Upper lobe of left lung (tissue), 6 donors: ENCODE results near the gene DNAH9. TPM values are rescaled to one million over a fixed set of nuclear protein-coding genes. Genes with fewer than 3 reads are reported as not detected.

Experiments used
- ATAC-seq, 2 donors: fragments of 200-7000 bp; cut with Tn5 transposase; one replicate each; pipeline ENCODE4 v1.9.1; 2022; ENCODE audit warnings: mild to moderate bottlenecking in 2 of 2, moderate library complexity in 2 of 2; ENCODE audit not compliant: low FRiP score in 2 of 2
- DNase-seq, 2 donors: peaks; one replicate each; pipeline ENCODE4 v3.0.0-alpha.2; 2019 to 2020
- H3K27ac ChIP-seq, 4 donors: fragments of 200-600 bp; sonication (generic); one replicate each; pipeline ENCODE4 v1.5.1; 2016 to 2019
- H3K27me3 ChIP-seq, 4 donors: fragments of 200-600 bp; sonication (generic); one replicate each; pipeline ENCODE4 v1.5.1; 2017 to 2019
- H3K36me3 ChIP-seq, 4 donors: fragments of 200-600 bp; sonication (generic); one replicate each; pipeline ENCODE4 v1.5.1; 2016 to 2019
- H3K4me1 ChIP-seq, 4 donors: fragments of 200-600 bp; sonication (generic); one replicate each; pipeline ENCODE4 v1.5.1; 2018 to 2019
- H3K4me3 ChIP-seq, 4 donors: fragments of 200-600 bp; sonication (generic); one replicate each; pipeline ENCODE4 v1.5.1; 2017 to 2019; ENCODE audit warnings: mild to moderate bottlenecking in 2 of 4, moderate library complexity in 1 of 4
- H3K9me3 ChIP-seq, 4 donors: fragments of 200-600 bp; sonication (generic); one replicate each; pipeline ENCODE4 v1.5.1; 2018 to 2019
- CTCF ChIP-seq, 6 experiments: fragments of 450-650 bp in 4 of 6; fragments of 200-600 bp in 2 of 6; sonication (generic) in 2 of 6; IDR thresholded peaks; one replicate each; pipeline ENCODE4 v1.5.1; 2016 to 2019; ENCODE audit warnings: antibody characterized with exemption in 6 of 6
- EP300 ChIP-seq, 4 donors: sonication (generic); formaldehyde crosslinking; IDR thresholded peaks; one replicate each; pipeline ENCODE4 v1.5.1; 2017; ENCODE audit warnings: antibody characterized with exemption in 4 of 4, control low read depth in 2 of 4
- POLR2A ChIP-seq, 4 donors: fragments of 450-650 bp; IDR thresholded peaks; one replicate each; pipeline ENCODE4 v1.5.1; 2016 to 2017; ENCODE audit warnings: antibody characterized with exemption in 4 of 4, mild to moderate bottlenecking in 2 of 4
- POLR2AphosphoS5 ChIP-seq, 2 donors: sonication (generic); formaldehyde crosslinking; IDR thresholded peaks; one replicate each; pipeline ENCODE4 v1.5.1; 2017; ENCODE audit warnings: antibody characterized with exemption in 2 of 2
- WGBS, 2 donors: methylation state at CpG; one replicate each; pipeline ENCODE4 v1.1.5; 2017 to 2018; 5-methylcytosine and 5-hydroxymethylcytosine counted together
- total RNA-seq, 6 donors: library from RNA; depleted of rRNA in 4 of 6; stranded (reverse); fragments of >200 nt in 4 of 6; gene quantifications; one replicate each; pipeline versions ENCODE4 v1.1.0 to v1.2.1, GENCODE V29; 2016 to 2021
- donor health status: DM: no; HTN: no; CAD: no; lungs with moderate emphysema.
- donor health status: DM: no; HTN: yes; CAD: no; lungs with severe emphysema.

DNAH9 gene
- total RNA-seq, 6 donors from 2014 or later, result 0.92 to 42.6 (median 14.8) TPM

- H3K36me3 ChIP-seq, result no peaks in the 10 kb centered on the region
- no peaks in the 10 kb centered on the region for H3K27me3 ChIP-seq
- no peak for ATAC-seq
- H3K27ac ChIP-seq, result no peak overlapping the region
- no peaks in the 10 kb centered on the region for H3K4me1 ChIP-seq
- WGBS, 2 donors, result 92 to 96% methylated on average over 7 of the region's 7 CpGs
- TF ChIP-seq CTCF (IDR thresholded peaks at IDR 0.05), result no peak
- no peak for TF ChIP-seq POLR2AphosphoS5 (IDR thresholded peaks at IDR 0.05)
- no peak for TF ChIP-seq EP300 (IDR thresholded peaks at IDR 0.05)
- no peak for TF ChIP-seq POLR2A (IDR thresholded peaks at IDR 0.05)
- no peak for DNase-seq
- no peak overlapping the region for H3K4me3 ChIP-seq
- H3K9me3 ChIP-seq, result no peaks in the 10 kb centered on the region
These were observed 207.7 kb downstream of the DNAH9 start for GRCh38 chr17:11805952-11806351.

- no peaks in the 10 kb centered on the region for H3K36me3 ChIP-seq
- no peaks in the 10 kb centered on the region for H3K9me3 ChIP-seq
- ATAC-seq, result no peak
- no peaks in the 10 kb centered on the region for H3K27me3 ChIP-seq
- 56 to 74% methylated on average over 6 to 7 of the region's 7 CpGs for WGBS, 2 donors
- no peak overlapping the region for H3K4me3 ChIP-seq
- no peak for DNase-seq
- TF ChIP-seq EP300 (IDR thresholded peaks at IDR 0.05), result no peak
- TF ChIP-seq POLR2AphosphoS5 (IDR thresholded peaks at IDR 0.05), result no peak
- no peak for TF ChIP-seq CTCF (IDR thresholded peaks at IDR 0.05)
- no peak for TF ChIP-seq POLR2A (IDR thresholded peaks at IDR 0.05)
- H3K4me1 ChIP-seq, result no peaks in the 10 kb centered on the region
- no peak overlapping the region for H3K27ac ChIP-seq
These were observed 209.3 kb downstream of the DNAH9 start for GRCh38 chr17:11807606-11808005.

- DNase-seq, result no peak
- 82 to 88% methylated on average over 4 of the region's 4 CpGs for WGBS, 2 donors
- no peaks in the 10 kb centered on the region for H3K27me3 ChIP-seq
- H3K36me3 ChIP-seq, result no peaks in the 10 kb centered on the region
- H3K4me1 ChIP-seq, result no peaks in the 10 kb centered on the region
- H3K4me3 ChIP-seq, result no peak overlapping the region
- no peak for TF ChIP-seq POLR2A (IDR thresholded peaks at IDR 0.05)
- no peak for TF ChIP-seq EP300 (IDR thresholded peaks at IDR 0.05)
- TF ChIP-seq CTCF (IDR thresholded peaks at IDR 0.05), result no peak
- TF ChIP-seq POLR2AphosphoS5 (IDR thresholded peaks at IDR 0.05), result no peak
- no peak overlapping the region for H3K27ac ChIP-seq
- ATAC-seq, result peak in 1 of 2 donors; percentile 58
- H3K9me3 ChIP-seq, result no peaks in the 10 kb centered on the region
These were observed 215.0 kb downstream of the DNAH9 start for GRCh38 chr17:11813278-11813677.

DNA sequence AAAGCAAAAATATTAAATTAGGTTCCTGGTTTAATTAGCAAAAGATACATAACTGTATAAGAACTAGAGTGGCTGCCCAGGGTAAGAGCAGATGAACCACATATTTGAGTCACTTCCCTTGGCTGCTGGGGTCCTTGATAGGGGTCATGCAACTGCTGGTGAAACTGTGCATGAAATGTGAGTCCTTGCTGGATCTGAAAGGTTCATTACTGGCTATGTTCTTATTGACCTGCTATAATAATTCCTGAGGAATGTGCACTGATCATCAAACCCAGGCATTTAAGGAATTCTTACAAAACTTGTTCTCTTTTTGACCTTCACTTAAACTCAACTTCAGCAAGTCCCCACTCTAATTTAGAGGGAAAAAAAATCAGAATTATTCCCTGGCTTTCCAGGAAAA, 215.6 kb downstream of the DNAH9 start:
- TF ChIP-seq EP300 (IDR thresholded peaks at IDR 0.05) (no peak), CTCF (IDR thresholded peaks at IDR 0.05) (no peak), POLR2AphosphoS5 (IDR thresholded peaks at IDR 0.05) (no peak), POLR2A (IDR thresholded peaks at IDR 0.05) (no peak)
- no peak overlapping the region for H3K4me3 ChIP-seq
- H3K27me3 ChIP-seq, result no peaks in the 10 kb centered on the region
- no peaks in the 10 kb centered on the region for H3K4me1 ChIP-seq
- DNase-seq, result no peak
- H3K36me3 ChIP-seq, result no peaks in the 10 kb centered on the region
- H3K9me3 ChIP-seq, result no peaks in the 10 kb centered on the region
- peak in 1 of 2 donors; percentile 40 for ATAC-seq
- H3K27ac ChIP-seq, result no peak overlapping the region

DNA sequence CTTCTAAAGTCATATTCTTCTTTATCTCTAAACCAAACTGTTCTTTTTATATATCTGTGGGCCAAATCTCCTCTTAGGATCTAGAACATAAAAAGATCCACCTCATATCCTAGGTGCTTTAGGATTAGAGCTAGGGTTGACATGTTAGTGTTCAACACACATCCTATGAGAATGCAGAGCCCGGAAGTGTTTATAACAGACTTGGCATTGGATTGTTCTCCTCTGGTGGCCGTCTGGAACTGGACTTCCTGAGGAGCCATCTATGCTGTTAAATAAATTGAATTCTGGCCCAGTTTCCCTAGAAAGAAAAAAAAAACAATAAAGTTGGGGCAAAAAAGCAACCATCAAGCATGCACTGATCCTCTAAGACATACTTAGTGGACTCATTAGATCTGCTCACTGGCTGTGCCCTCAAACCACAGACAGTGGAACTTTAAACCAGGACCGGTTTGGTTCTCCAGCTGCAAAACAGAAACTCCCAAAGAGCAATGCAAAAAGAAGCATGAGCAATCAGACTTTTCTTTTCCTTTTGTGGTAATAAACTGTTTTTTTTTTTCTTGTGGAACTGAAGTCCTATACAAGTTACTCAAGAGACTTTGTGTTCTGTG, 216.5 kb downstream of the DNAH9 start:
- H3K27ac ChIP-seq, result no peak overlapping the region
- WGBS, 2 donors, result 62 to 66% methylated on average over 3 of the region's 3 CpGs
- TF ChIP-seq EP300 (IDR thresholded peaks at IDR 0.05) (no peak), POLR2AphosphoS5 (IDR thresholded peaks at IDR 0.05) (no peak), CTCF (IDR thresholded peaks at IDR 0.05) (no peak), POLR2A (IDR thresholded peaks at IDR 0.05) (no peak)
- H3K9me3 ChIP-seq, result no peaks in the 10 kb centered on the region
- H3K27me3 ChIP-seq, result no peaks in the 10 kb centered on the region
- H3K4me1 ChIP-seq, result no peaks in the 10 kb centered on the region
- ATAC-seq, result no peak
- H3K36me3 ChIP-seq, result no peaks in the 10 kb centered on the region
- no peak for DNase-seq
- H3K4me3 ChIP-seq, result no peak overlapping the region
